Ovary (tissue), 9 donors: Measurements from ENCODE around the gene RHBDD2. TPM values are rescaled to one million over a fixed set of nuclear protein-coding genes. Genes with fewer than 3 reads are reported as not detected.
A peak's percentile ranks its signal among the peaks of the same experiment; 100 is the strongest.

Experiments
- DNase-seq, 5 donors: peaks; one replicate each; pipeline ENCODE4 v3.0.0-alpha.2; 2019 to 2020
- H3K27ac ChIP-seq, 2 donors: fragments of 200-600 bp; one replicate each; pipeline versions ENCODE4 v1.5.1 to v1.8.0; 2019 to 2022
- H3K27me3 ChIP-seq: fragments of 200-600 bp; one replicate; pipeline ENCODE4 v1.8.0; 2022
- H3K36me3 ChIP-seq: fragments of 200-600 bp; sonication (generic); one replicate; pipeline ENCODE4 v1.5.1; 2019
- H3K4me1 ChIP-seq: one replicate; pipeline ENCODE4 v1.8.1; 2013; ENCODE audit warnings: mild to moderate bottlenecking, moderate library complexity; ENCODE audit not compliant: insufficient read depth
- H3K4me3 ChIP-seq: fragments of 200-600 bp; sonication (generic); one replicate; pipeline ENCODE4 v1.5.1; 2017
- H3K9me3 ChIP-seq, 2 donors: fragments of 200-600 bp in 1 of 2; sonication (generic) in 1 of 2; one replicate each; pipeline versions ENCODE4 v1.5.1 to v1.8.1; 2013 to 2019; ENCODE audit warnings: mild to moderate bottlenecking in 1 of 2, moderate library complexity in 1 of 2
- CTCF ChIP-seq, 3 donors: fragments of 450-650 bp in 2 of 3; fragments of 200-600 bp in 1 of 3; IDR thresholded peaks; one replicate each; pipeline versions ENCODE4 v1.5.1 to v1.8.0; 2016 to 2022; ENCODE audit warnings: antibody characterized with exemption in 3 of 3, mild to moderate bottlenecking in 1 of 3
- EP300 ChIP-seq: sonication (generic); formaldehyde crosslinking; IDR thresholded peaks from one replicate; pipeline ENCODE4 v1.6.1; 2017; ENCODE audit warnings: antibody characterized with exemption
- POLR2A ChIP-seq: fragments of 450-650 bp; IDR thresholded peaks from one replicate; pipeline ENCODE4 v1.6.1; 2017; ENCODE audit warnings: antibody characterized with exemption, mild to moderate bottlenecking, moderate library complexity
- WGBS, 3 donors: extraction: QIAGEN DNeasy Blood & Tissue Kit in 1 of 3; methylation state at CpG; one replicate each; pipeline versions ENCODE4 v1.1.5 to v1.1.7; 2013 to 2017; 5-methylcytosine and 5-hydroxymethylcytosine counted together
- intact Hi-C, 4 donors: fragments of 100-400 bp; cut with DNase I; formaldehyde crosslinking; loops; one replicate each; pipeline versions ENCODE4 v1.11.0 to v1.15.1; 2022 to 2023
- polyA plus RNA-seq, 2 donors: library from polyadenylated mRNA; stranded (reverse); fragments of 200-250 nt in 1 of 2; fragments of 350-450 nt in 1 of 2; fragmentation: Illumina TruSeq in 1 of 2; extraction: RNeasy Lipid Tissue Mini Kit (QIAGEN cat#74804) in 1 of 2; gene quantifications; one replicate each; pipeline ENCODE4 v1.2.3, GENCODE V29; 2013 to 2014
- total RNA-seq, 7 donors: library from RNA; depleted of rRNA in 2 of 7; stranded (reverse); fragments of >200 nt in 2 of 7; fragmentation: NEBNext Ultra II Directional in 3 of 7; extraction: Animal tissue kit (Norgen Biotek cat#: 25700) in 3 of 7; gene quantifications; one replicate each; pipeline versions ENCODE4 v1.1.0 to v1.2.4, GENCODE V29; 2016 to 2023
- donor health status: DM: no; HTN: no; CAD: no; lungs with moderate emphysema.
- donor health status: DM: no; HTN: no; CAD: no.
- donor health status: Bipolar disorder and iron deficiency.
- donor health status: DM: yes; HTN: yes; CAD: no.
- donor health status: DM: no; HTN: no; CAD: no.
- donor health status: DM: yes; HTN: yes; CAD: no.

Gene RHBDD2
- total and polyA plus RNA-seq, 9 donors: 26.6 to 99.3 (median 70.0) TPM

- Histone ChIP-seq H3K27ac (no peak overlapping the region), H3K9me3 (no peaks in the 10 kb centered on the region), H3K4me1 (peaks cover 12% of the 10 kb centered on the region), H3K27me3 (no peaks in the 10 kb centered on the region), H3K36me3 (no peaks in the 10 kb centered on the region), H3K4me3 (no peak overlapping the region)
- no peak for TF ChIP-seq CTCF (IDR thresholded peaks at IDR 0.05)
- TF ChIP-seq EP300: no peak
- TF ChIP-seq POLR2A: no peak
- intact Hi-C loops: loop anchor here in 2 of 4 donors (10.0 kb wide), 2 partner anchors 119 to 139 kb away; partner anchors contain the start of gene TMEM120A (in 1 of the 2)
- 87 to 92% (median 92%) methylated on average over 21 of the region's 21 CpGs for WGBS, 3 donors
- no peak for DNase-seq
Observed at GRCh38 chr7:75875113-75876080, 3.4 kb upstream of the RHBDD2 start.

GRCh38 chr7:75876126-75876881, 2.5 kb upstream of the RHBDD2 start:
- intact Hi-C loops: loop anchor here in 2 of 4 donors (10.0 kb wide), 2 partner anchors 118 to 138 kb away; partner anchors contain the start of gene TMEM120A (in 1 of the 2)
- H3K27ac ChIP-seq: no peak overlapping the region
- H3K36me3 ChIP-seq: no peaks in the 10 kb centered on the region

GRCh38 chr7:75878312-75878768, 494 bp upstream of the RHBDD2 start:
- Histone ChIP-seq H3K27ac (peak overlapping the region; percentile 74 to 80), H3K4me3 (peak overlapping the region; percentile 32), H3K36me3 (no peaks in the 10 kb centered on the region), H3K4me1 (peaks cover 6% of the 10 kb centered on the region), H3K27me3 (no peaks in the 10 kb centered on the region), H3K9me3 (no peaks in the 10 kb centered on the region)
- no peak for DNase-seq
- no peak for TF ChIP-seq EP300
- intact Hi-C loops: loop anchor here in 2 of 4 donors (10.0 kb wide), 2 partner anchors 116 to 136 kb away; partner anchors contain the start of gene TMEM120A (in 1 of the 2)
- WGBS, 3 donors: 4 to 11% (median 6%) methylated on average over 10 of the region's 10 CpGs

More at GRCh38 chr7:75876126-75876881, 2.5 kb upstream of the RHBDD2 start:
- no peaks in the 10 kb centered on the region for H3K9me3 ChIP-seq
- no peak overlapping the region for H3K4me3 ChIP-seq
- WGBS, 3 donors: 77 to 83% (median 81%) methylated on average over 11 of the region's 11 CpGs
- DNase-seq: no peak
- no peaks in the 10 kb centered on the region for H3K27me3 ChIP-seq
- H3K4me1 ChIP-seq: peaks cover 12% of the 10 kb centered on the region
- TF ChIP-seq CTCF (IDR thresholded peaks at IDR 0.05) (no peak), POLR2A (no peak), EP300 (no peak)

GRCh38 chr7:75879771-75880184, 944 bp downstream of the RHBDD2 start:
- H3K4me3 ChIP-seq: peak overlapping the region; percentile 68
- no peaks in the 10 kb centered on the region for H3K36me3 ChIP-seq
- H3K9me3 ChIP-seq: no peaks in the 10 kb centered on the region
- TF ChIP-seq CTCF (IDR thresholded peaks at IDR 0.05) (no peak), POLR2A (no peak), EP300 (no peak)
- peak overlapping the region in 1 of 2 donors; percentile 50 for H3K27ac ChIP-seq
- H3K27me3 ChIP-seq: no peaks in the 10 kb centered on the region
- intact Hi-C loops: loop anchor here in 3 of 4 donors (5.0 to 10.0 kb wide), 3 partner anchors 115 to 138 kb away; partner anchors contain the start of gene TMEM120A (in 1 of the 3)
- H3K4me1 ChIP-seq: peaks cover 6% of the 10 kb centered on the region
- 4 to 8% (median 4%) methylated on average over 8 of the region's 8 CpGs for WGBS, 3 donors
- no peak for DNase-seq
